Caco-2 (cell line): ENCODE results near the gene GRAP. TPM values are rescaled to one million over a fixed set of nuclear protein-coding genes. Genes with fewer than 3 reads are reported as not detected.
"Not testable (repeated sequence)": the region's sequence is repeated elsewhere in the genome, so short reads cannot be mapped to it uniquely, and the experiment has no call there.

Source experiments
- BruUV-seq: library from RNA; stranded (reverse); fragments of 400-500 nt; replicated peaks from 2 replicates; lab custom pipeline; 2021; lab: Mats Ljungman, UMichigan
- CTCF ChIA-PET: fragments of 300-600 bp; sonication (Branson Sonifier 250); formaldehyde crosslinking; loops from one replicate; lab custom pipeline; 2022; ENCODE audit warnings: antibody characterized with exemption; lab: Charles Lee
- POLR2A ChIA-PET: fragments of 300-600 bp; sonication (Branson Sonifier 250); formaldehyde crosslinking; loops from one replicate; lab custom pipeline; 2022; ENCODE audit warnings: antibody characterized with exemption; lab: Charles Lee
- DNase-seq, 2 experiments: peaks; one replicate each; pipeline versions ENCODE4 v3.0.0 to v3.0.0-alpha.2; 2020 to 2022
- H3K27me3 ChIP-seq: replicated peaks from 2 replicates; pipeline ENCODE4 v1.6.0; 2011; ENCODE audit warnings: low read length; ENCODE audit not compliant: control insufficient read depth, insufficient read depth
- H3K36me3 ChIP-seq: 2 replicates; pipeline ENCODE4 v1.5.1; 2011; ENCODE audit warnings: low read length; ENCODE audit not compliant: control insufficient read depth, insufficient read depth
- H3K4me1 ChIP-seq: fragments of 250-450 bp; sonication (Bioruptor Pico); 2 replicates; pipeline ENCODE4 v1.5.1; 2020; ENCODE audit warnings: mild to moderate bottlenecking
- H3K4me3 ChIP-seq: 2 replicates; pipeline ENCODE4 v1.5.1; 2011; ENCODE audit warnings: low read depth, mild to moderate bottlenecking, control low read depth, low read length
- H3K9me3 ChIP-seq: fragments of 250-450 bp; sonication (Bioruptor Pico); 2 replicates; pipeline ENCODE4 v1.5.1; 2020; ENCODE audit warnings: mild to moderate bottlenecking, moderate library complexity
- H3K27ac Mint-ChIP-seq: one replicate; pipeline ENCODE4 v1.8.0; 2022; ENCODE audit warnings: mixed read lengths; ENCODE audit not compliant: unreplicated experiment
- H3K27me3 Mint-ChIP-seq: one replicate; pipeline ENCODE4 v1.8.0; 2022; ENCODE audit warnings: mixed read lengths; ENCODE audit not compliant: insufficient read depth, unreplicated experiment
- H3K36me3 Mint-ChIP-seq: one replicate; pipeline ENCODE4 v1.8.0; 2022; ENCODE audit warnings: mild to moderate bottlenecking, mixed read lengths; ENCODE audit not compliant: insufficient read depth, unreplicated experiment
- H3K4me1 Mint-ChIP-seq: one replicate; pipeline ENCODE4 v1.8.0; 2022; ENCODE audit warnings: low read depth, mixed read lengths; ENCODE audit not compliant: unreplicated experiment
- H3K4me3 Mint-ChIP-seq: one replicate; pipeline ENCODE4 v1.8.0; 2022; ENCODE audit warnings: mild to moderate bottlenecking, moderate library complexity, mixed read lengths; ENCODE audit not compliant: unreplicated experiment
- H3K9me3 Mint-ChIP-seq: one replicate; pipeline ENCODE4 v1.8.0; 2022; ENCODE audit warnings: mixed read lengths; ENCODE audit not compliant: unreplicated experiment
- intact Hi-C: fragments of 100-400 bp; cut with micrococcal nuclease; formaldehyde crosslinking; loops from one replicate; pipeline ENCODE4 v1.10.0; 2022; ENCODE audit not compliant: unreplicated experiment
- total RNA-seq: library from RNA; stranded (reverse); gene quantifications from 2 replicates; pipeline ENCODE4 v1.2.3, GENCODE V29; 2022

GRAP gene
- total RNA-seq, 1 experiment from 2014 or later: 0.50 TPM

DNA sequence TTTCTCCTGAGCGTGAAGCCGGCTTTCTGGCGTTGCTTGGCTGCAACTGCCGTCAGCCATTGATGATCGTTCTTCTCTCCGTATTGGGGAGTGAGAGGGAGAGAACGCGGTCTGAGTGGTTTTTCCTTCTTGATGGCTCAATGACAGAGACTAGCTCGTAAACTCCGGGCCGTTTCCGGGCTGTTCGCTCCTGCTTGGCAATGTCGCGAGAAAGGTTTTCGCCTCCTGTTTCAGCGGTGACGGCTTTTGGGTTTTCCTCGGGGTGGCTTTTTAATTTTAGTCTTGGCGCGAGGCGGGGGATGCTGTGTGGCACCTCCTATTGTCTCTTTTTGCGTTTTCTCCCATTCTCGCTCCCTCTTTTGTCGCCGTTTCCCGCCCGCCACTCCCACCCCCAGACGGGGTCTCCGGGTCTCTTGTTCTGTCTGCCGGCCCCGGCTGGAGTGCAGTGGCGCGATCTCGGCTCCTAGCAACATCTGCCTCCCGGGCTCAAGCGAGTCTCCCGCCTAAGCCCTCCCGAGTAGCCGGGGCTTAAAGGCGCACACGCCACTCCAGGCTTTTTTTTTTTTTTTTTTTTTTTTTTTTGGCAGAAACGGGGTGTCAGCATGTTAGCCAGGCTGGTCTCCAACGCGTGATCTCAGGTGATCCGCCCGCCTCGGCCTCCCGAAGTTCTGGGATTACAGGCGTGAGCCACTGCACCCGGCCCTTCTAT is 15.4 kb upstream of the GRAP start:
- H3K27ac Mint-ChIP-seq, H3K27me3 Mint-ChIP-seq, intact Hi-C loops, H3K27me3 ChIP-seq, BruUV-seq, H3K4me1 ChIP-seq, H3K9me3 Mint-ChIP-seq, H3K4me3 Mint-ChIP-seq, CTCF ChIA-PET, H3K36me3 Mint-ChIP-seq, H3K9me3 ChIP-seq, H3K4me1 Mint-ChIP-seq, POLR2A ChIA-PET, H3K36me3 ChIP-seq, H3K4me3 ChIP-seq: not testable (repeated sequence)
- DNase-seq: peak; percentile 49 to 75

DNA sequence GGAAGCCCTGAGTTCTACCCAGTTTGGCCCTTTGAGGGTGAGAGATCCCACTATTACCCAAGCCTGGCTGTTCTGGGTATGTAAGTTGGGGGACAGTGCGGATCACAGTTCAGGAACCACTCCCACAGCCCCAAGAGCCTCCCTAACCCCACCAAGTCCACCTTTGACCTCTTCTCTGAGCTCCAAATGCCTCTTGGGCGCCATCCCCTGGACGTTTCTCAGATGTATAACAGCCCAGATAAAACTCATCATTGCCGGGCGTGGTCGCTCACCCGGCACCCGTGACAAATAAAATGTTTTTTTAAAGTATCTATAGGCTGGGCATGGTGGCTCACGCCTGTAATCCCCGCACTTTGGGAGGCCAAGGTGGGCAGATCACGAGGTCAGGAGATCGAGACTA is 8.7 kb upstream of the GRAP start:
- H3K4me3 ChIP-seq, H3K4me1 Mint-ChIP-seq, CTCF ChIA-PET, POLR2A ChIA-PET, H3K36me3 Mint-ChIP-seq, DNase-seq, intact Hi-C loops, H3K4me1 ChIP-seq, H3K27ac Mint-ChIP-seq, BruUV-seq, H3K27me3 Mint-ChIP-seq, H3K4me3 Mint-ChIP-seq, H3K36me3 ChIP-seq, H3K27me3 ChIP-seq, H3K9me3 ChIP-seq, H3K9me3 Mint-ChIP-seq: not testable (repeated sequence)

DNA sequence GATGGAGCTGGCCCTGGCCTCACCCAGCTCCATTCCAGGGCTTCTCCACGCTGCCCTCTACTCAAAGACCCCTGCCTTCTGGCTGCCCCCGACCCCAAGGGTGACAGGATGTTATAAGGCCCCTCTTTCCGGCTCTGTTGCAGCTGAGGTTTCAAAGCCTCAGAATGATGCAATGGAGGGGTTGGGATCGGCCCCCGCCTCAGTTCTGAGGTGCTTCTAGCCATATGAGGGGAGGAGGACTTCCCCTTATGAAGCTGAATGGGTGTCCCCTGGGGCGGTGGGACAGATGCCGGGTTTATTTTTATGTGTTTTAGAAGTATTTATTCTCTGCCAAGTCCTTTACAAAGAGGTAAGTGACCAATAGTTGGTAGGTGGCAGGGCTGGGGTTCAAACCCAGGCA is 2.1 kb upstream of the GRAP start:
- BruUV-seq, H3K4me3 Mint-ChIP-seq, DNase-seq, H3K4me1 Mint-ChIP-seq, H3K9me3 ChIP-seq, CTCF ChIA-PET, H3K36me3 ChIP-seq, H3K27ac Mint-ChIP-seq, H3K36me3 Mint-ChIP-seq, POLR2A ChIA-PET, H3K4me3 ChIP-seq, H3K9me3 Mint-ChIP-seq, intact Hi-C loops, H3K4me1 ChIP-seq, H3K27me3 ChIP-seq, H3K27me3 Mint-ChIP-seq: not testable (repeated sequence)

DNA sequence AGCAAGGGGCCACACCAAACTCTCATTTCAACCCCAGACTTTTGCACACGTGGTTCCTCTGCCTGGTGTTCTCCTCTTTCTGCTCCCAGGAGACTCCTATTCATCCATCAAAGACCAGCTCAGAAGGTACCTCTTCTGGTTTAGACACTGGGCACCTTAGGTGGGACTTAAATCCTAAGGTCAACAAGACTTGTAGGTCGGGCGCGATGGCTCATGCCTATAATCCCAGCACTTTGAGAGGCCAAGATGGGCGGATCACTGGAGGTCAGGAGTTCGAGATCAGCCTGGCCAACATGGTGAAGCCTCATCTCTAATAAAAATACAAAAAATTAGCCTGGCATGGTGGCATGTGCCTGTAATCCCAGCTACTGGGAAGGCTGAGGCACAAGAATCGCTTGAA is 753 bp upstream of the GRAP start:
- H3K36me3 Mint-ChIP-seq, H3K4me1 Mint-ChIP-seq, H3K4me3 Mint-ChIP-seq, H3K9me3 Mint-ChIP-seq, H3K4me1 ChIP-seq, DNase-seq, H3K9me3 ChIP-seq, H3K4me3 ChIP-seq, H3K36me3 ChIP-seq, BruUV-seq, POLR2A ChIA-PET, H3K27me3 Mint-ChIP-seq, H3K27ac Mint-ChIP-seq, intact Hi-C loops, CTCF ChIA-PET, H3K27me3 ChIP-seq: not testable (repeated sequence)

DNA sequence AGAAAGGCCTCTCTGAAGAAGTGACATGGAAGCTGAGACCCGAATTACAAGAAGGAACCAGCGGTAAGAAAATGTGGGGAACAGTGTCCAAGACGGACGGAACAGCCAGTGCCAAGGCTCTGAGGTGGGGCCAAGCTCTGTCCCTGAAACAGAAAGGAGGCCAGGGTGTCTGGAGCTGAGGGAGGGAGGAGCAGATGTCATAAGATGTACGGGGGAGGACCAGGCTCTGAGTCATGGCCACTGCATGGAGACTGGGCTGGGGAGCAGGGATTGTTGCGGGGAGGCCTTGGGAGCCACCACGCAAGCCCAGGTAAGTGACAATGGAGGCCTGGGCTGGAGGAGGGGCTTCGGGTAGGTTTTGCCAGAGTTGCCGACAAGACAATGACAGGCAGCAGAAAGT is 2.1 kb downstream of the GRAP start:
- H3K4me1 ChIP-seq, H3K27me3 ChIP-seq, POLR2A ChIA-PET, H3K4me3 Mint-ChIP-seq, H3K36me3 Mint-ChIP-seq, CTCF ChIA-PET, H3K9me3 Mint-ChIP-seq, H3K4me1 Mint-ChIP-seq, H3K36me3 ChIP-seq, DNase-seq, BruUV-seq, H3K27me3 Mint-ChIP-seq, H3K27ac Mint-ChIP-seq, intact Hi-C loops, H3K9me3 ChIP-seq, H3K4me3 ChIP-seq: not testable (repeated sequence)

DNA sequence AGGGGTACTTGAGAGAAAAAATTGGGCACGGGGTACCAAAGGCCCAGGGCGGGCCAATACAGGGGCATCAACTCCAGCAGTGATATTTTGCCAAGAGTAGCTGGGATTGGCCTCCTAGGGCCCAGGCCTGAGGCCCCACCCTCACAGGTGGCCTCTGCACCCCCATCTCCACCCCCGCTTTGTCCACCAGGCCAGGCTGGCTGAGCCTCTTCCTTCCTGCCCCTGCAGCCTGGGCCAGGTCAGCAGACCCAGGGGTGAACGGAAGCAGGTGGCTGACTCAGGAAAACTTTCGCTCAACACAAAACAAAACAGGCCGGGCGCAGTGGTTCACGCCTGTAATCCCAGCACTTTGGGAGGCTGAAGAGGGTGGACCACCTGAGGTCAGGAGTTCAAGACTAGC is 3.7 kb downstream of the GRAP start:
- H3K27ac Mint-ChIP-seq, H3K36me3 Mint-ChIP-seq, CTCF ChIA-PET: not testable (repeated sequence)

DNA sequence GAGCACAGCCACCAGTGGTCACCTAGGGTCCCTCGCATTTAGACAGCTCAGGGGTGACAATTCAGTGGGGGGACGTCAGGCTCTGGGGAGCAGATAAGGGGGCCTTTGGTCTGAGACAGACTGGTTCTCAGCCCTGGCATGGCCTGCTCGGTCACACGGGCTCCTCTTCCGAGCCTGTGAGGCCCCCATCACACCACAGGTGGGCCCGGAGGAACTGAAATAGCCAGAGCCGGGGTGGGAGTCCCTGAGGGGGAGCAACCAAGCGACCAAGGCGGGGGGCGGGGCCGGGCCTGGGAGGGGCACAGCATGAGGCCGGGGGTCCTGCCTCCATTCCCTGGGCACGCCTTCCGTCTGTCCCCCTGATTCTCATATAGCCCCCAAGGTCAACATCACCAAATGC is 4.4 kb downstream of the GRAP start:
- H3K4me1 Mint-ChIP-seq, H3K36me3 Mint-ChIP-seq, H3K9me3 ChIP-seq, H3K4me1 ChIP-seq, H3K27me3 ChIP-seq, CTCF ChIA-PET, H3K27me3 Mint-ChIP-seq, H3K36me3 ChIP-seq, H3K4me3 Mint-ChIP-seq, H3K27ac Mint-ChIP-seq, DNase-seq, H3K9me3 Mint-ChIP-seq, POLR2A ChIA-PET, BruUV-seq, H3K4me3 ChIP-seq, intact Hi-C loops: not testable (repeated sequence)

More for the DNA sequence above, 3.7 kb downstream of the GRAP start:
- BruUV-seq, H3K4me1 Mint-ChIP-seq, POLR2A ChIA-PET, H3K36me3 ChIP-seq, H3K4me3 ChIP-seq, DNase-seq, H3K27me3 Mint-ChIP-seq, H3K9me3 Mint-ChIP-seq, H3K4me1 ChIP-seq, H3K27me3 ChIP-seq, H3K4me3 Mint-ChIP-seq, H3K9me3 ChIP-seq, intact Hi-C loops: not testable (repeated sequence)
